HG03432 (cell line): ENCODE measurements around the gene NDC1.
"Not testable (repeated sequence)": the region's sequence is repeated elsewhere in the genome, so short reads cannot be mapped to it uniquely, and the experiment has no call there.

Experiments used
- ATAC-seq: cut with Tn5 transposase; IDR thresholded peaks from one replicate; pipeline ENCODE4 v1.9.1; 2021; ENCODE audit warnings: mild to moderate bottlenecking, moderate library complexity; ENCODE audit not compliant: unreplicated experiment

Gene NDC1

DNA sequence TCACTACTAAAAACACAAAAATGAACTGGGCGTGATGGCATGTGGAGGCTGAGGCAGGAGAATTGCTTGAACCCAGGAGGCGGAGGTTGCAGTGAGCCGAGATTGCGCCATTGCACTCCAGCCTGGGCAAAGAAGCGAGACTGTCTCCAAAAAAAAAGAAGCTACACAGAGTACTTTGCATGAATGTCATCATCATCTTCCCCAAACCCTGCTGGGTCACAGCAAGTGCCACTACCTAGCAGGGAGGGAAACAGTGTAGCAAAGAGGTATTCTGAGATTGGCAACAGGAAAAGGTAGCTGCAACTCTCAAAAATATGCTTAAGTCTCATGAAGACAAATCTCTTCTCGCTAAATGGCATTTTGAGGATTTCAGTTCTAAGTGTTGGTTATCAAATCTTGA, 12.8 kb downstream of the NDC1 start:
- ATAC-seq, result no peak

DNA sequence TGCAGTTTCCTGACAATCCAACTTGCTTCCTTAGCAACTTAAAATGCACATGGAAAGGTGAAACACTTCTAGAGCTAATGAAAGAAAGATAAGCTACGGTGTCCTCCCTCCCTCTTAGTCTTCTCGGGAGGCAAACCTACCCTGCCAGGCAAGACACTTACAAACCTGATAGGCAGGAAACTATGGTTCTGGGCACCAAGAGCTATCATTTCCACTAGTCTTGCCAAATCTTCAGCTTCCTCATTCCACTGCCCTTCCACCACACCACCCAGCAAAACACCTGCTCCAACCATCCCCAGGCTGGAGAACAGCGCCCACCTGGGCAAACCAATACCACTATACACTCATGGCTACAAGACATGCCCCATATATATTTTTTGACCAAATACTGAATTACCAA, 15.2 kb downstream of the NDC1 start:
- ATAC-seq, result no peak

DNA sequence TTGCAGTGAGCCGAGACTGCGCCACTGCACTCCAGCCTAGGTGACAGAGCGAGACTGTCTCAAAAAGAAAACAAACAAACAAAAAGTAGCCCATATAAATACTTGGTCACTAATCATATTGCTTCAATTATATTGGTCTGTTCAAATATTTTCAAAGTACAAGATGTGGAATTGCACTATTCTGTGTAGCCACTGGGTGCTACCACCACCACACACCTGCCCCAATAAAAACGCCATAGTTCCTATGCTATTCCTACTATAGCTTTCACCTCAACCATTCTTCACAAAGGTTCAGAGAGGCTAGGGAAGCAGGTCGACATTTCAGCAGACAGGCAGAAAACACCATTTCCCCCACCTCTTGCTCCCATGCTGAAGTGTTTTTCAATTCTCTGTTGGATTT, 16.7 kb downstream of the NDC1 start:
- ATAC-seq, result no peak

DNA sequence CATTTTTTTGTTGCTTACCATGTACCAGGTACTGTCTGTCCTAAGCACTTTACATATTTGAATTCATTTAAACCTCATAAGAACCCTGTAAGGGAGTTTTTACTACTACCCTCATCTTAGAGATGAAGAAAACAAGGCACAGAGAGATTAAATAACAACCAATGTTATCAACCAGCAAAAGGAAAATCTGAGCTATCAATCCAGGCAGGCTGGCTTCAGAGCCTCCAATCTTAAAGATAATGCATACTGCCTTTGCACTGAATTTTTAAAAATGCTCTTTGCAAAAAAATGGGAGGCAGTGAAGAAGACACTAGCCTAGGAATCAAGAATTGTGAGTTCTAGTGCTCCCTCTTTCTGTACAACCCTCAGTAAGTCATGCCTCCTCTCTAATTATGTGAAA, 18.7 kb downstream of the NDC1 start:
- ATAC-seq, result no peak

DNA sequence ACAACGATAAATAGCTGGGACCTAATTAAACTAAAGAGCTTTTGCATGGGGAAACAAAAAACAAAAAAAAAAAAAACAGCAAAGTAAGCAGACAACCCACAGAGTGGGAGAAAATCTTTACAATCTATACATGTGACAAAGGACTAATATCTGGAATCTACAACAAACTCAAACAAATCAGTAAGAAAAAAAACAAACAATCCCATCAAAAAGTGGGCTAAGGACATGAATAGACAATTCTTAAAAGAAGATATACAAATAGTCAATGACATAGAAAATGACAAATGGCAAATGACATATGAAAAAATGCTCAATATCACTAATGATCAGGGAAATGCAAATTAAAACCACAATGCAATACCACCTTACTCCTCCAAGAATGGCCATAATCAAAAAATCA, 21.5 kb downstream of the NDC1 start:
- not testable (repeated sequence) for ATAC-seq

DNA sequence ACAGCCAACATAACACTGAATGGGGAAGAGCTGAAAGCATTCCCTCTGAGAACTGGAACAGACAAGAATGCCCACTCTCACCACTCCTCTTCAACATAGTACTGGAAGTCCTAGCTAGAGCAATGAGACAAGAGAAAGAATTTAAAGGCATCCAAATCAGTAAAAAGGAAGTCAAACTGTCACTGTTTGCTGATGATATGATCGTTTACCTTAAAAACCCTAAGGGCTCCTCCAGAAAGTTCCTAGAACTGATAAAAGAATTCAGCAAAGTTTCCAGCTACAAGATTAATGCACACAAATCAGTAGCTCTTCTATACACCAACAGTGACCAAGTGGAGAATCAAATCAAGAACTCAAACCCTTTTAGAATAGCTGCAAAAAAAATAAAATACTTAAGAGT, 22.6 kb downstream of the NDC1 start:
- ATAC-seq, result not testable (repeated sequence)

DNA sequence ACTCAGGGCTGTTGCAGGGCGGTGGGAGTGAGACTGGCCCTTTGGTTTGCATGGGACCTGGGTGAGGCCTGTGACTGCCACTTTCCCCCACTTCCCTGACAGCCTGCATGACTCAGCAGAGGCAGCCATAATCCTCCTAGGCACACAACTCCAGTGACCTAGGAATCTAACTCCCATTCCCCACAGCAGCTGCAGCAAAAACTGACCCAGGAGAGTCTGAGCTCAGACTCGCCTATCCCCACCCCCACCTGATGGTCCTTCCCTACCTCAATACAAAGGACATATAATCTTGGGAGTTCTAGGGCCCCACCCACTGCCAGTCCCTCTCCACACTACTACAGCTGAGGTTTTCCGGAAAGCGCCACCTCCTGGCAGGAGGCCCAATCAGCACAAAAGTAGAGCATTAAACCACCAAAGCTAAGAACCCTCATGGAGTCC, 26.7 kb downstream of the NDC1 start:
- no peak for ATAC-seq

DNA sequence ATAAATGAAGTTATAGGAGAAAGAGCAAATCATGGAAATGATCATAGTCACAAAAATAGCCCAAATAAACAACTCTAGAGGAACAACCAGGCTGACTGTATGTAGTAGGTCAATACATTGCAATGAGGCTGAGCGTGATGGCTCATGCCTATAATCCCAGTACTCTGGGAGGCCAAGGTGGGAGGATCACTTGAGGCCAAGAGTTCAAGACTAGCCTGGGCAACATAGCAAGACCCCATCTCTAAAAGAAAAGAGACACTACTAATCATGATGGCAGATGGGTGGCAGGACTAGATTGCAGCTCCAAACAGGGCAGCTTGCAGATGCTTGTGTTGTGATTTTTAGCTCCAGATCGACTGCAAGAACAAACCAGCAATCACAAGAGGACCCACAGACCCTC, 27.6 kb downstream of the NDC1 start:
- ATAC-seq, result no peak

DNA sequence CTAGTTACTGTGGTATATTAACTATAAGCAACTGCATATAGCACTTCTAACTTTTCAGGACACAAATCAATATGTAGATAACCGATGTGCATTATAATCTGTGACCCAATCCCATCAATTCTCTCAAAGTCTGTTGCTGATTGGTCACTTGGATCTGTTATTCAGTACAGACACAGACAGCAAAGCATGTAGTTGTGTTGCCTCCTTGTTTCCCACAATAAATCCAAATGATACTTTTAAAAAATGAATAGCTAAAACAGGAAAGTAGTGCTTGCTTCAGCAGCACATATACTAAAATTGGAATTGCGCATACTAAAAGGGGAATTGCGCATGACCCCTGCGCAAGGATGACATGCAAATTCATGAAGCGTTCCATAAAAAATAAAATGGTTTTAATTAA, 28.1 kb downstream of the NDC1 start:
- ATAC-seq, result no peak

DNA sequence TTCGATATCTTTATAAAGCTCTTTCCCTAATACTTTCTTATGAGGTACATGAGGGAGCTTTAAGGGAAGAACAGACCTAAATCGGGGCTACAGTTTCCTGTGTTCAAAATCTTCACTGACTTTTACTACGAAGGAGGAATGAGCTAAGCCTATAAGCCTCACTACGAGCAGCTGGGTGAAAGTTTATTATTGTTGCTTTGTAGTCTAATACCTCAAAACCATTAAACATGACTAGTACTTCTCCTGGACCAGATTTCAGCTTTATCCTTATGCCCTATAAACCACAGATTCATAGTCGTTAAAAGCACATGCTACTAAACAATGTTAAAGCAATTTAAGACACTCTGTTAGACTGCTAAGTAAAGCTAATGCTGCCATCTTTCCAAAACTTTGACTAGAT, 30.2 kb downstream of the NDC1 start:
- ATAC-seq, result no peak

DNA sequence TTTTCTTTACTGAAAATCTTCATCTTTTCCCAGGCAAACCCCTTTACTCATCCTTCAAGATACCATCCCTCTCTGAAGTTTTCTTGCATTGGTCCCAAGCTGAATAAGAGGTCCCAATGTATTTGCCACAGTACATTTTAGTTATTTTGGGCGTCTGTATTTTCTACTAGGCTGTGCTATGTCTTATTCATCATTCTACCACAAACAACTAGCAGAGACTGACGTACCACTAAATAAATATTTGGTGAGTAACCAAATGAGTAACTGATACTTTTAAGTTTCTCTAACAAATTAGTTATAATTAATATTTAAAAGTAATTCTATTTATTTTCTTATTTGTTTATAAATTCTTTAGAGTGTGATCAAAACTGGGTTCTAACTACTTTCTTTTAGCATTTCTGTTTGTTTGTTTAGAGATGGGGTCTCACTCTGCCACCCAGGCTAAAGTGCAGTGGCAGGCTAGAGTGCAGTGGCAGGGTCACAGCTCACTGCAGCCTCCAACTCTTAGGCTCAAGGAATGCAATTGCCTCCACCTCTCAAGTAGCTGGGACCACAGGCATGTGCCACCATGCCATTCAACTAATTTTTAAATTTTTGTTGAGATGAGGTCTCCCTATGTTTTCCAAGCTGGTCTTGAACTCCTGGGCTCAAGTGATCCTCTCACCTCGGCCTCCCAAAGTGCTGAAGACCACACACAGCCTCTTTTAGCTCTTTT, 33.1 kb downstream of the NDC1 start:
- ATAC-seq, result no peak

DNA sequence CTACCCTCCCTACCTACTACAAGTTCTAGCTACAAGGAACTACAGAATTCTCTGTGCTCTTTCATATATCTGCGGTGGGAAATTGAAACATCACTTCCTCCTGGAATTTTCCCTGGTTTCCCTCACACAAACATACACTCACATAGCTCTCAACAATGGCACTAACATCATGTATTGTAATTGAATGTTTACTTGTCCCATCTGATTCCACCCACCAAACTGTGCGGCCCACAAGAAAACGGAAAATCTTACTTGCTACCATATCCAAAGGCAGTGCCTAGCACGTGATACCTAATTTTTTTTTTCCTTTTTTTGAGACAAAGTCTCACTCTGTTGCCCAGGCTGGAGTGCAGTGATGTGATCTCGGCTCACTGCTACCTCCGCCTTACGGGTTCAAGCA, 33.9 kb downstream of the NDC1 start:
- ATAC-seq, result no peak

DNA sequence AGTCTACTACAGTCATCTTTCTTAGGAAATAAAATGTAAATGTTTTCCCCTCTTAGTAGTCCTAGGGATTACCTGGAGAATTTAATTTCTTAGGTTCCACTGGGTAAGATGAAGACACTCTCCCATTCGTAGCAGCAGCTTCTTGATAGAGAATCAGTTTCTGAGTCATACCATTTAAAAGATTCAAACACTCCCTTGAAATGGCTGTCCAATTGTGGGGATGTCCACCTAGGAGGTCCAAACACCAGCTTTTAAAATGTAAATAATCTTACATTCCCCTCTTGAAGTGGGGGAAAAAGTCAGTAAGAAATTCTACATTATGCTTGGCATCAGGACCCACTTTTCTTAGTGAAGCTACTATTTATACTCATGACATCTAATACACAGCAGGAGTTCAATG, 37.5 kb downstream of the NDC1 start:
- ATAC-seq, result no peak

DNA sequence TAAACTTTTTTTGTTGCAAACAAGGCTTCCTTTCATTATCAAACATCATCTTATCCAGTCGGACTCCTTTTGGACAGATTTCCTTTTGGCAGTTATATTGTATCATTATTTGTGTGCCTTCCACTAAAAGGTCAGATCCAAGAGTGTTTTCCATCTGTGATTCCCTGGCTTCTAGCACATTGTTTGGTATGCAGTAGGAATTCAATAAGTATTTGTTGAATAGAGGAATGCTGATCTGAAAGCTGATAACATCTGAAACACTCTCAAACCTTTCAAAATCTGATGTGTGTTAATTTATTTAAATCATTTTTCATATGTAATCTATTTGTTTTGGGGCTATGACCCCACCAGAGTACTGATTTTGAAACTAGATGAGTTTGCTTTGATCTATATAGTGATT, 39.0 kb downstream of the NDC1 start:
- ATAC-seq, result no peak

DNA sequence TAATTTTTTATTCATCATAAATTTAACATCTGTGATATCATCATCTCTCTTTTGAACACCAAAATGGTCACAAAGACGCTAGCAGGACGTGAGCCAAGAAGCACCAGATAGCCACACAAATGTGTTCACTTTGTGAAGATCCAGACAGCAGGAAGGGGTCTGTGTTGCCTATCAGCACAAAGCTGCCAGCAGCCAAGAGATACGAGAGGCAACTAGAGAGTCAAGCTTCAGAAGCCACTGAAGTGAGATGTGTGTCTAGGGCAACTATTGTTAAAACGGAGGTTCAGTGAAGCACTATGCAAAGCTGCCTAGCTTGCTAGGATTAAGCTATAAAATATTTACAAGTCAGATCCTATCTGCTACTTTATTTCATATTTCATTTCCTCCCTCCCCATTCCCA, 45.3 kb downstream of the NDC1 start:
- no peak for ATAC-seq

DNA sequence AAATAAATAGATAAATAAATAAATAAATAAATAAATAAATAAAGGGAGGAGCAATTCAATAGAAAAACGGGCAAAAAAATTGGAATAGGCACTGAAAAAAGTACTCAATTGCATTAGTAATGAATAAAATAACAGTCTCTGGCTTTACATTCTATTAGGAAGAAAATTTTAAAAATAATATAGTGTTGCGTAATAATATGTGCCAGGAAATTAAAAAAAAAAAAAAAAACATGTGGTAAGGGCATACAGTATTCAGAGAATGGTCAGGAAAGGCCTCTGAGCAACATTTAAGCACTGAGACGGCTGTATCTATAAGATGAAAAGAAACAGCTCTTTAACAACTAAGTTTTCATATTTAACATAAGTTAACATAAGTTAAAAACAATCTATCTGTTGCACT, 50.4 kb downstream of the NDC1 start:
- no peak for ATAC-seq

DNA sequence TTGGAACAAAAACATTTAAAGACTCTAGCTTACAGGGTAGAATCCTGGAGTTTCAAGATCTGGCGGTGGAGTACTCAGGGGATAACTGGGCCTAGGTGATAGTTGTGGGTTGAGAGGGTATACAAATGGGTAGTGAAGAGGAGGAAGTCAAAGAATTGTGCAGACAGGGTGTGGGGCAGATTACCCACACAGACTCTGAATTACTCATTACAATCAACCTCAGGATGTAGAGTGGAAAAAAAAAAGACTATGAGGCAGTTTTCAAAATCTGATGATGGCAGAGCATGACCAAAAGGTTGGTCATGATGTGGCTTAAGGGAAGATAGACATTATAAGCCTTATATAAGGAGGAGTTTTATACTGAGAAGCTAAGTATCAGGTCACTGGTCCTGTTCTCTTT, 55.0 kb downstream of the NDC1 start:
- ATAC-seq, result no peak

DNA sequence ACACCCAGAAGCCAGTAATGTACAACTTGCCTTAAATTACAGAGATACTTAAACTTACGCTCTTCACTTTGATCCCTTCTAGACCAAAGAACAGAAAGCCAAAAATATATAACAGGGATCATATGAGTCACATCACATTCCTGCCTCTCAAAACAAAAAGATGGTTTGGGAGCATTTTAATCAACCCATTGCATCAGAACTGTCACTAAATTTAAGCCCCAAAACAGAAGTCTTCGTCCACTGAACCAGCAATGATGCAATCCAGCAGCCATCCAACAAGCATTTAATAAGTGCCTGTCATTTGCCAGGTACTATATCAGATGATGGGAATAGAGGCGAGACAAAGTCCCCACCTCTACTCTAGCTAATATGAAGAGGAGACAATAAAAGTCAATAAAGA, 56.4 kb downstream of the NDC1 start:
- no peak for ATAC-seq

DNA sequence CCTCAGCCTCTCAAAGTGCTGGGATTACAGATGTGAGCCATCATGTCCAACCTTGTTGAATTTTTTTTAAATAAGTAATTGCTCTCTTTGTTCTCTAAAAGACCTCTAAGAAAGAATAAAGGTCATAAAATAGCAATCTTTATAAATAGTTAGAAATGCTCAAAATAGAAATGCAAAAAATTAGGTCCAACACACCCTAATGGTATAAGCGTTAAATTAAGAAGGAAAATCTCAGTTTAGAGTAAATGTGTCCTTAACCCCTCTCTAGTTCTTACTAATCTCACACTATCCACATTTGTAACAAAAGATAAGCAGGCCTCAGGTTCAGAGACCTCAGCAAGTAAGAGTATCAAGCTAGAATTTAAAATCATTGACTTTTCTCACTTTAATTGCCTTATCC, 60.8 kb downstream of the NDC1 start:
- no peak for ATAC-seq

DNA sequence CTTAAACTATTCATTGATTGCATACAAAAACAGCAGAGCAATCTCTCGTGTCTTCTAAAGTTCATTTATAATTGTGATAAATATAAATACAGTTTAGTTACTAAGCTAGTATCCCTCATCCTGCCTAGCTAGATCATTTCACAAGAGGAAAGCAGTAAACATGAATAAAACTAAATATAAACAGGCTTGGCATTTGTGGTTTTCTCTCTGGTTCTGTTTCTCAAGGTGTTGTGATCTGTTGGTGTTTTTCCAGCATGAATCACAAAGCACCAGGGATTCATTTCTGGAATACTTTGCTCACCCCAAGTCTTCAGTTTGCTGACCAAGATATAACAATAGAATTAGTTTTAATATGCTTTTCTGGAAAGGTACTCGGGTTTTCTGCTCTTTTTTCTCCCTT, 66.4 kb downstream of the NDC1 start:
- ATAC-seq, result no peak

DNA sequence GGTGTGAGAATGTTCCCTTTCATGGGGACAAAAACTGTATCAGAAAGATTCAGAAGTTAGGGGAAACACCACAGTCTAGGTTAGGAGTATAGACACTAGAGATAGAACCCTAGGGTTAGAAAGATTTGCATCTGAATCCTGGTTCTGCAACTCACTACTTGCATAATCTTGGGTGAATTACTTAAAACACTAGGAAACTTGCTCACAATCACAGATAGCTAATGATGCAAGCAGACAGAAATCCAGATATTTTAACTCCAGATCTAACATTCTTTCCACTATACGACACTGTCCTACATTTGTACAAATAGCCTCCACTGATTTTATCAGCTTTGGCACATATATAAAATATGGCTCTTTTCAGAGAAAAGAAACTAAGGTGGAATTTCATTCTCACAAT, 68.3 kb downstream of the NDC1 start:
- no peak for ATAC-seq

DNA sequence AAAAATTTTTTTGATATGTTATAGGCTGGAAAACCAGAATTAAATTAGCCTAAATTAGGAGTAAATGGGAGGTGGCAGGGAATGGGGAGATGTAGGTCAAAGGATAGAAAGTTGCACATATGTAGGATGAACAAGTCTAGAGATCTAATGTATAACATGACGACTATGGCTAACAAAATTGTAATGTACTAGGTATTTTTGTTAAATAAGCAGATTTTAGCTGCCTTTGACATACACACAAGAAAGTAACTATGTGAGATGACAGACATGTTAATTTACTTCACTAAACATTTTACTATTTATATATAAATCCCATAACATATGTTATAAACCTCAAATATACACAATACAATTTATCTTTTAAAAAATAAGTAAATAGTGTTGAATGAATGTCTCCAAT, 68.9 kb downstream of the NDC1 start:
- ATAC-seq, result no peak

DNA sequence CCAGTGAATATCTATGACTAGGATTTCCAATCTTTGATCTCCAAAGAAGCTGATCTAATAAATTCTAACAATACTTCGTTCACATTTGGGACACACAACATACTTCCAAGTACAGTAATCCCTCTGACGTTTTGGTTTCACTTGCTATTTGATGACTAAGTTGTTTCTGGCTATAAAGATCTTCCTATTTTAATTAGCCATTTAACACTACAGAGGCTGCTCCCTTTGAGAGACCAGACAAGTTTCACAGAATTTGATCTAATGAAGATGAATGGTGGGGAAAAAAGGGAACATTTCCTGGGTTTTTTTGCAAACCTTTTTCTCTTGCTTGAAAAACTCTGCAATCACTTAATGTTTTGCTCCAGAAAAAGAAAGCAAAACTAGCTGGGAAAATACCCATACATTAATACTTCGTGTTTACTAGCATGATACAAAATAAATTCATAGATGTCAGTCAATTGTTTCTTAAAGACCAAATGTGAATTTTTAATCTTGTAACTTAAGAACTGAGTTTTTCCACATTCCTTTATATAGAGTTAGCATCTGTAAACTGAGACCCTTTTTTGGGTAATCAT, 71.2 kb downstream of the NDC1 start:
- no peak for ATAC-seq
